ENCODE data around the gene CNPY4. TPM values are rescaled to one million over a fixed set of nuclear protein-coding genes. Genes with fewer than 3 reads are reported as not detected.

The CNPY4 gene
- polyA plus RNA-seq, 1 donor (not counting 4 experiments of a cell fraction or from before 2014, with no cell fraction given), result 9.9 TPM

DNA sequence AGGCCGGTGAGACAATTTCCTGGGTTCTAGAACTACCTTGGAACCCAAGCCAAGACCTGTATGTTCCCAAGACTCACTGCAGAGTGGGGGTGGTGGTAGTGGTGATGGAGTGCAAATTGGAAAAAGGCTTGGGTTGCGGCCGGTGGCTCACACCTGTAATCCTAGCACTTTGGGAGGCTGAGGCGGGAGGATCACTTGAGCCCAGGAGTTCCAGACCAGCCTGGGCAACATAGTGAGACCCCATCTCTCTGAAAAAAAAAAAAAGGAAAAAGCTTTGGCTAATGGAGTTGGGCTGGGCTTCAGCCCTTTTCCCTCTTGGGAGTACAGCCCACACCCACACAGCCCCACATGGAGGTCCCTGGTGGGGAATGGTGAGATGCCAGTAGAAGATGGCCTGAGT, 13.9 kb upstream of the CNPY4 start:
- no peak overlapping the region for H3K27ac ChIP-seq (ENCODE audit: control insufficient read depth, insufficient read depth, low read length)
- no peaks in the 10 kb centered on the region for H4K20me1 ChIP-seq (ENCODE audit: control insufficient read depth, extremely low read depth, insufficient read depth, low read length)
- H3K4me1 ChIP-seq (ENCODE audit: control insufficient read depth, extremely low read depth, insufficient read depth, low read length), result peaks cover 5% of the 10 kb centered on the region
- FAIRE-seq, result no peak
- no peaks in the 10 kb centered on the region for H3K9me1 ChIP-seq (ENCODE audit: control insufficient read depth, extremely low read depth, insufficient read depth, low read length)
- H3K4me3 ChIP-seq (ENCODE audit: control insufficient read depth in 2 of 3, extremely low read depth in 1 of 3, insufficient read depth in 2 of 3, low read depth in 1 of 3, low read length in 3 of 3), result no peak overlapping the region
- H2AFZ ChIP-seq (ENCODE audit: control insufficient read depth, low read length), result no peak overlapping the region
- H3K9ac ChIP-seq (ENCODE audit: control insufficient read depth, extremely low read depth, insufficient read depth, low read length), result no peak overlapping the region
- DNase-seq (ENCODE audit: low read depth, low spot score), result no peak
- no peaks in the 10 kb centered on the region for H3K27me3 ChIP-seq (ENCODE audit: control insufficient read depth, extremely low read depth, insufficient read depth, low read length)
- dilution Hi-C loops (cut with MboI; ENCODE audit: extremely low pct_ligation_motif_present, low sequenced_read_pairs), result no loop called here
- H3K36me3 ChIP-seq (ENCODE audit: control insufficient read depth in 2 of 2, extremely low read depth in 1 of 2, insufficient read depth in 2 of 2, low read length in 2 of 2), result peaks cover 5 to 42% of the 10 kb centered on the region in 2 experiments
- TF ChIP-seq, protein P1, sequence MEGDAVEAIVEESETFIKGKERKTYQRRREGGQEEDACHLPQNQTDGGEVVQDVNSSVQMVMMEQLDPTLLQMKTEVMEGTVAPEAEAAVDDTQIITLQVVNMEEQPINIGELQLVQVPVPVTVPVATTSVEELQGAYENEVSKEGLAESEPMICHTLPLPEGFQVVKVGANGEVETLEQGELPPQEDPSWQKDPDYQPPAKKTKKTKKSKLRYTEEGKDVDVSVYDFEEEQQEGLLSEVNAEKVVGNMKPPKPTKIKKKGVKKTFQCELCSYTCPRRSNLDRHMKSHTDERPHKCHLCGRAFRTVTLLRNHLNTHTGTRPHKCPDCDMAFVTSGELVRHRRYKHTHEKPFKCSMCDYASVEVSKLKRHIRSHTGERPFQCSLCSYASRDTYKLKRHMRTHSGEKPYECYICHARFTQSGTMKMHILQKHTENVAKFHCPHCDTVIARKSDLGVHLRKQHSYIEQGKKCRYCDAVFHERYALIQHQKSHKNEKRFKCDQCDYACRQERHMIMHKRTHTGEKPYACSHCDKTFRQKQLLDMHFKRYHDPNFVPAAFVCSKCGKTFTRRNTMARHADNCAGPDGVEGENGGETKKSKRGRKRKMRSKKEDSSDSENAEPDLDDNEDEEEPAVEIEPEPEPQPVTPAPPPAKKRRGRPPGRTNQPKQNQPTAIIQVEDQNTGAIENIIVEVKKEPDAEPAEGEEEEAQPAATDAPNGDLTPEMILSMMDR (optimal IDR thresholded peaks at IDR 0.05 in 1 of 3, IDR thresholded peaks at IDR 0.05 in 1 of 3, conservative IDR thresholded peaks at IDR 0.05 in 1 of 3; ENCODE audit: extremely low read depth in 1 of 3, insufficient read depth in 2 of 3, low read length in 3 of 3), result no peak
- no peak for TF ChIP-seq EZH2 (IDR thresholded peaks at IDR 0.05; ENCODE audit: low read length)
- no peak overlapping the region for H3K4me2 ChIP-seq (ENCODE audit: control insufficient read depth, extremely low read depth, insufficient read depth, low read depth, low read length)
- peaks cover 9% of the 10 kb centered on the region for H3K79me2 ChIP-seq (ENCODE audit: control insufficient read depth, insufficient read depth, low read length)
- H3K9me3 ChIP-seq (ENCODE audit: control insufficient read depth, low read depth, low read length), result no peaks in the 10 kb centered on the region

- H3K27me3 ChIP-seq (ENCODE audit: control insufficient read depth, extremely low read depth, insufficient read depth, low read length), result no peaks in the 10 kb centered on the region
- H2AFZ ChIP-seq (ENCODE audit: control insufficient read depth, low read length), result no peak overlapping the region
- peaks cover 5% of the 10 kb centered on the region for H3K79me2 ChIP-seq (ENCODE audit: control insufficient read depth, insufficient read depth, low read length)
- no peak overlapping the region for H3K4me3 ChIP-seq (ENCODE audit: control insufficient read depth in 2 of 3, extremely low read depth in 1 of 3, insufficient read depth in 2 of 3, low read depth in 1 of 3, low read length in 3 of 3)
- no peak overlapping the region for H3K9ac ChIP-seq (ENCODE audit: control insufficient read depth, extremely low read depth, insufficient read depth, low read length)
- dilution Hi-C loops (cut with MboI; ENCODE audit: extremely low pct_ligation_motif_present, low sequenced_read_pairs), result no loop called here
- DNase-seq (ENCODE audit: low read depth, low spot score) (no peak), FAIRE-seq (no peak)
- H3K9me1 ChIP-seq (ENCODE audit: control insufficient read depth, extremely low read depth, insufficient read depth, low read length), result no peaks in the 10 kb centered on the region
- peaks cover 5% of the 10 kb centered on the region for H3K4me1 ChIP-seq (ENCODE audit: control insufficient read depth, extremely low read depth, insufficient read depth, low read length)
- no peak overlapping the region for H3K27ac ChIP-seq (ENCODE audit: control insufficient read depth, insufficient read depth, low read length)
- TF ChIP-seq, protein P1 (optimal IDR thresholded peaks at IDR 0.05 in 1 of 3, IDR thresholded peaks at IDR 0.05 in 1 of 3, conservative IDR thresholded peaks at IDR 0.05 in 1 of 3; ENCODE audit: extremely low read depth in 1 of 3, insufficient read depth in 2 of 3, low read length in 3 of 3), result no peak
- no peak for TF ChIP-seq EZH2 (IDR thresholded peaks at IDR 0.05; ENCODE audit: low read length)
- H3K9me3 ChIP-seq (ENCODE audit: control insufficient read depth, low read depth, low read length), result no peaks in the 10 kb centered on the region
- peaks cover 10 to 45% of the 10 kb centered on the region in 2 experiments for H3K36me3 ChIP-seq (ENCODE audit: control insufficient read depth in 2 of 2, extremely low read depth in 1 of 2, insufficient read depth in 2 of 2, low read length in 2 of 2)
- H3K4me2 ChIP-seq (ENCODE audit: control insufficient read depth, extremely low read depth, insufficient read depth, low read depth, low read length), result no peak overlapping the region
- no peaks in the 10 kb centered on the region for H4K20me1 ChIP-seq (ENCODE audit: control insufficient read depth, extremely low read depth, insufficient read depth, low read length)
Measured at GRCh38 chr7:100106633-100107032, 12.8 kb upstream of the CNPY4 start.
